Activated naive CD4-positive, alpha-beta T cell (primary cell): ENCODE measurements around the gene ZNF469.
"Not testable (repeated sequence)": the region's sequence is repeated elsewhere in the genome, so short reads cannot be mapped to it uniquely, and the experiment has no call there.

Source experiments
- DNase-seq, 4 experiments: peaks; one replicate each; lab custom pipeline; 2025; lab: John Stamatoyannopoulos, UW

Gene ZNF469

GRCh38 chr16:88358023-88358420 lies 24.7 kb upstream of the ZNF469 start:
- no peak for DNase-seq

- no peak for DNase-seq
These were observed 23.8 kb upstream of the ZNF469 start for GRCh38 chr16:88359008-88359407.

GRCh38 chr16:88360401-88360800 lies 22.4 kb upstream of the ZNF469 start:
- not testable (repeated sequence) for DNase-seq

GRCh38 chr16:88360999-88361398 lies 21.8 kb upstream of the ZNF469 start:
- no peak for DNase-seq

- no peak for DNase-seq
These were observed 21.0 kb upstream of the ZNF469 start for GRCh38 chr16:88361775-88362174.

- DNase-seq = no peak
These were observed 19.4 kb upstream of the ZNF469 start for GRCh38 chr16:88363239-88363891.

- DNase-seq = no peak
These were observed 17.4 kb upstream of the ZNF469 start for GRCh38 chr16:88365244-88365865.

GRCh38 chr16:88366032-88366703 lies 16.6 kb upstream of the ZNF469 start:
- DNase-seq = no peak

- DNase-seq = no peak
These were observed 16.1 kb upstream of the ZNF469 start for GRCh38 chr16:88366704-88367047.

- no peak for DNase-seq
These were observed 15.2 kb upstream of the ZNF469 start for GRCh38 chr16:88367560-88367959.

GRCh38 chr16:88368036-88368435 lies 14.7 kb upstream of the ZNF469 start:
- no peak for DNase-seq

GRCh38 chr16:88368994-88369393 lies 13.8 kb upstream of the ZNF469 start:
- DNase-seq = no peak

- no peak for DNase-seq
These were observed 13.2 kb upstream of the ZNF469 start for GRCh38 chr16:88369447-88370008.

- DNase-seq = no peak
These were observed 12.4 kb upstream of the ZNF469 start for GRCh38 chr16:88370365-88370764.

- no peak for DNase-seq
These were observed 10.2 kb upstream of the ZNF469 start for GRCh38 chr16:88372522-88372921.

GRCh38 chr16:88373211-88373610 lies 9.5 kb upstream of the ZNF469 start:
- no peak for DNase-seq

- DNase-seq = no peak
These were observed 8.7 kb upstream of the ZNF469 start for GRCh38 chr16:88373927-88374492.

- DNase-seq = no peak
These were observed 8.0 kb upstream of the ZNF469 start for GRCh38 chr16:88374736-88375135.

GRCh38 chr16:88375236-88375975 lies 7.4 kb upstream of the ZNF469 start:
- DNase-seq = no peak

- DNase-seq = no peak
These were observed 6.5 kb upstream of the ZNF469 start for GRCh38 chr16:88375996-88376834.
